Loucy (cell line): ENCODE results near the gene CRADD.

Experiments
- EZH2phosphoT487 ChIP-seq: fragments of 200-600 bp; IDR thresholded peaks from 2 replicates; pipeline ENCODE4 v1.6.1; 2018; ENCODE audit warnings: antibody characterized with exemption, mild to moderate bottlenecking, moderate library complexity, borderline replicate concordance
- TF ChIP-seq, protein P1 (sequence below): fragments of 200-600 bp; sonication (generic); conservative IDR thresholded peaks from 2 replicates; pipeline ENCODE4 v1.5.1; 2014; ENCODE audit warnings: mild to moderate bottlenecking, antibody characterized with exemption, low read length

GRCh38 chr12:93696462-93696861, 19.3 kb downstream of the CRADD start:
- TF ChIP-seq, protein P1, sequence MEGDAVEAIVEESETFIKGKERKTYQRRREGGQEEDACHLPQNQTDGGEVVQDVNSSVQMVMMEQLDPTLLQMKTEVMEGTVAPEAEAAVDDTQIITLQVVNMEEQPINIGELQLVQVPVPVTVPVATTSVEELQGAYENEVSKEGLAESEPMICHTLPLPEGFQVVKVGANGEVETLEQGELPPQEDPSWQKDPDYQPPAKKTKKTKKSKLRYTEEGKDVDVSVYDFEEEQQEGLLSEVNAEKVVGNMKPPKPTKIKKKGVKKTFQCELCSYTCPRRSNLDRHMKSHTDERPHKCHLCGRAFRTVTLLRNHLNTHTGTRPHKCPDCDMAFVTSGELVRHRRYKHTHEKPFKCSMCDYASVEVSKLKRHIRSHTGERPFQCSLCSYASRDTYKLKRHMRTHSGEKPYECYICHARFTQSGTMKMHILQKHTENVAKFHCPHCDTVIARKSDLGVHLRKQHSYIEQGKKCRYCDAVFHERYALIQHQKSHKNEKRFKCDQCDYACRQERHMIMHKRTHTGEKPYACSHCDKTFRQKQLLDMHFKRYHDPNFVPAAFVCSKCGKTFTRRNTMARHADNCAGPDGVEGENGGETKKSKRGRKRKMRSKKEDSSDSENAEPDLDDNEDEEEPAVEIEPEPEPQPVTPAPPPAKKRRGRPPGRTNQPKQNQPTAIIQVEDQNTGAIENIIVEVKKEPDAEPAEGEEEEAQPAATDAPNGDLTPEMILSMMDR: no peak
- TF ChIP-seq EZH2phosphoT487: no peak
